H9 (cell line): ENCODE data around the gene CPXM1. TPM values are rescaled to one million over a fixed set of nuclear protein-coding genes. Genes with fewer than 3 reads are reported as not detected.

ENCODE experiments used
- DNase-seq: peaks from one replicate; pipeline ENCODE4 v3.0.0-alpha.2; 2017
- H2AFZ ChIP-seq: one replicate; pipeline ENCODE4 v1.6.1; 2013; ENCODE audit warnings: mild to moderate bottlenecking, low read length, control low read depth, moderate library complexity
- H2AK5ac ChIP-seq: 2 replicates; pipeline ENCODE4 v1.6.1; 2013; ENCODE audit warnings: low read length, control low read depth, mixed read lengths; ENCODE audit not compliant: insufficient read length
- H2BK120ac ChIP-seq: one replicate; pipeline ENCODE4 v1.6.1; 2013; ENCODE audit warnings: low read depth, mild to moderate bottlenecking, low read length, control low read depth, inconsistent platforms; ENCODE audit not compliant: poor library complexity, severe bottlenecking
- H2BK12ac ChIP-seq: 2 replicates; pipeline ENCODE4 v1.6.1; 2013; ENCODE audit warnings: low read length, control low read depth, mixed read lengths, low read depth; ENCODE audit not compliant: insufficient read length
- H2BK15ac ChIP-seq: 2 replicates; pipeline ENCODE4 v1.6.1; 2013; ENCODE audit warnings: low read depth, low read length, control low read depth
- H2BK20ac ChIP-seq: one replicate; pipeline ENCODE4 v1.6.1; 2013; ENCODE audit warnings: low read depth, mild to moderate bottlenecking, low read length, control low read depth, inconsistent platforms; ENCODE audit not compliant: poor library complexity, severe bottlenecking
- H2BK5ac ChIP-seq: 2 replicates; pipeline ENCODE4 v1.6.1; 2013; ENCODE audit warnings: low read length, control low read depth, mixed read lengths; ENCODE audit not compliant: insufficient read length
- H3K14ac ChIP-seq: 2 replicates; pipeline ENCODE4 v1.6.1; 2013; ENCODE audit warnings: low read length, control low read depth; ENCODE audit not compliant: insufficient read depth
- H3K18ac ChIP-seq: 2 replicates; pipeline ENCODE4 v1.6.1; 2013; ENCODE audit warnings: low read depth, mild to moderate bottlenecking, mixed read lengths, low read length, control low read depth; ENCODE audit not compliant: insufficient read length
- H3K23ac ChIP-seq: 2 replicates; pipeline ENCODE4 v1.6.1; 2013; ENCODE audit warnings: low read length, control low read depth, mixed read lengths, low read depth; ENCODE audit not compliant: insufficient read length
- H3K23me2 ChIP-seq: 2 replicates; pipeline ENCODE4 v1.6.1; 2013; ENCODE audit warnings: low read depth, mild to moderate bottlenecking, mixed read lengths, low read length, control low read depth; ENCODE audit not compliant: insufficient read length, poor library complexity, severe bottlenecking
- H3K27ac ChIP-seq: 2 replicates; pipeline ENCODE4 v1.5.1; 2013; ENCODE audit warnings: low read length, control low read depth, mixed read lengths, low read depth; ENCODE audit not compliant: insufficient read length
- H3K27me3 ChIP-seq: 2 replicates; pipeline ENCODE4 v1.6.1; 2013; ENCODE audit warnings: low read length, control low read depth, inconsistent platforms; ENCODE audit not compliant: insufficient read depth
- H3K4ac ChIP-seq: 2 replicates; pipeline ENCODE4 v1.6.1; 2013; ENCODE audit warnings: low read depth, mild to moderate bottlenecking, control low read depth, inconsistent platforms, low read length, moderate library complexity
- H3K4me1 ChIP-seq: 2 replicates; pipeline ENCODE4 v1.6.1; 2013; ENCODE audit warnings: low read length, control low read depth, inconsistent platforms; ENCODE audit not compliant: insufficient read depth
- H3K4me2 ChIP-seq: 2 replicates; pipeline ENCODE4 v1.6.1; 2013; ENCODE audit warnings: low read length, control low read depth, mixed read lengths; ENCODE audit not compliant: insufficient read length, insufficient read depth
- H3K56ac ChIP-seq: 2 replicates; pipeline ENCODE4 v1.6.1; 2013; ENCODE audit warnings: low read depth, mild to moderate bottlenecking, mixed read lengths, low read length, control low read depth; ENCODE audit not compliant: insufficient read length
- H3K79me1 ChIP-seq: 2 replicates; pipeline ENCODE4 v1.6.1; 2013; ENCODE audit warnings: low read depth, mild to moderate bottlenecking, moderate library complexity, low read length, control low read depth, inconsistent platforms; ENCODE audit not compliant: insufficient read depth, poor library complexity, severe bottlenecking
- H3K79me2 ChIP-seq: 2 replicates; pipeline ENCODE4 v1.6.1; 2013; ENCODE audit warnings: low read length, control low read depth, inconsistent platforms; ENCODE audit not compliant: insufficient read depth
- H3K9ac ChIP-seq: 2 replicates; pipeline ENCODE4 v1.6.1; 2013; ENCODE audit warnings: low read length, control low read depth, mixed read lengths; ENCODE audit not compliant: insufficient read length; ENCODE audit errors: extremely low read depth
- H3K9me3 ChIP-seq: one replicate; pipeline ENCODE4 v1.6.1; 2013; ENCODE audit warnings: low read depth, low read length, inconsistent platforms; ENCODE audit not compliant: control insufficient read depth
- H3T11ph ChIP-seq: one replicate; pipeline ENCODE4 v1.6.1; 2013; ENCODE audit warnings: mild to moderate bottlenecking, low read length, control low read depth, inconsistent platforms
- H4K20me1 ChIP-seq: one replicate; pipeline ENCODE4 v1.6.1; 2013; ENCODE audit not compliant: control insufficient read depth, insufficient read length, insufficient read depth
- H4K5ac ChIP-seq: 2 replicates; pipeline ENCODE4 v1.6.1; 2013; ENCODE audit warnings: low read depth, mild to moderate bottlenecking, mixed read lengths, low read length, control low read depth; ENCODE audit not compliant: insufficient read length
- H4K8ac ChIP-seq: replicated peaks from 2 replicates; pipeline ENCODE4 v1.6.1; 2013; ENCODE audit warnings: low read length, control low read depth, mixed read lengths, low read depth; ENCODE audit not compliant: insufficient read length
- H4K91ac ChIP-seq: 2 replicates; pipeline ENCODE4 v1.6.1; 2013; ENCODE audit warnings: low read depth, mild to moderate bottlenecking, moderate library complexity, mixed read lengths, low read length, control low read depth; ENCODE audit not compliant: insufficient read length
- H3K27ac Mint-ChIP-seq, 3 experiments: 2 replicates in 2 of 3; 3 replicates in 1 of 3; pipeline ENCODE4 v1.8.0; 2020 to 2021; ENCODE audit warnings: mixed read lengths in 3 of 3, mild to moderate bottlenecking in 1 of 3, moderate library complexity in 1 of 3
- H3K27me3 Mint-ChIP-seq: 2 replicates; pipeline ENCODE4 v1.8.0; 2021; ENCODE audit warnings: low read depth, mild to moderate bottlenecking, moderate library complexity, mixed read lengths
- H3K36me3 Mint-ChIP-seq, 3 experiments: 2 replicates in 2 of 3; 3 replicates in 1 of 3; pipeline ENCODE4 v1.8.0; 2020 to 2021; ENCODE audit warnings: low read depth in 3 of 3, mixed read lengths in 3 of 3; ENCODE audit not compliant: insufficient read depth in 1 of 3
- H3K4me1 Mint-ChIP-seq, 2 experiments: 2 replicates each; pipeline ENCODE4 v1.8.0; 2020; ENCODE audit warnings: mixed read lengths in 2 of 2
- H3K4me3 Mint-ChIP-seq, 2 experiments: 2 replicates in 1 of 2; 3 replicates in 1 of 2; pipeline ENCODE4 v1.8.0; 2020 to 2021; ENCODE audit warnings: mild to moderate bottlenecking in 2 of 2, mixed read lengths in 2 of 2, moderate library complexity in 1 of 2
- H3K9me3 Mint-ChIP-seq, 2 experiments: 2 replicates in 1 of 2; 3 replicates in 1 of 2; pipeline ENCODE4 v1.8.0; 2020; ENCODE audit warnings: mild to moderate bottlenecking in 2 of 2, mixed read lengths in 2 of 2, moderate library complexity in 1 of 2
- CTCF ChIP-seq: fragments of 200-600 bp; sonication (generic); conservative IDR thresholded peaks from 3 replicates; pipeline ENCODE4 v1.8.0; 2021; ENCODE audit warnings: antibody characterized with exemption, mild to moderate bottlenecking
- WGBS: extraction: QIAGEN DNeasy Blood & Tissue Kit; methylation state at CpG from one replicate; pipeline ENCODE4 v1.1.7; 2013; ENCODE audit warnings: missing lambda C conversion rate, low lambda C conversion rate, mixed read lengths; ENCODE audit not compliant: insufficient read length; ENCODE audit errors: extremely low coverage; 5-methylcytosine and 5-hydroxymethylcytosine counted together
- total RNA-seq: library from RNA; stranded (reverse); gene quantifications from 2 replicates; pipeline ENCODE4 v1.2.1, GENCODE V29; 2021

CPXM1 gene
- total RNA-seq, 1 experiment from 2014 or later: 69.0 TPM

DNA sequence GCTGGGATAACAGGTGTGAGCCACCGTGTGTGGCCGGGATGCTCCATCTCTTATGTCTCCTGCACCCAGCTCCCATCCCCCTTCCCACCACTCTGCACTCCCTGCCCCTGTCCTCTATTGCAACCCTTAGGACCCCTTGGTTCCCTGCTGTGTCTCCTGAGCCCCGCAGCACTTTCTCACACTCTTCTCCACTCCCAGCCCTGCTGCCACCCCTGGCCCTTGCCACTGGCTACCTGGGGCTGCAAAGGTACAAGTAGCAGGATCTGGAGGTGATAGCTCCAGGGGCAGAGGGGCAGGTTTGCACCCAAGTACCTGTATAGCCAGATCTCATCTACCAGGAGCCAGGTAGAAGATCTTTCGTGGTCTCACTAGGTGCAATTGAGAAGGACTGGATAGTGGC is 6.6 kb upstream of the CPXM1 start:
- Histone ChIP-seq H2BK5ac (no peak overlapping the region), H2AK5ac (no peak overlapping the region), H3K56ac (no peak overlapping the region), H3K23me2 (no peaks in the 10 kb centered on the region), H3K9ac (no peak overlapping the region), H4K91ac (no peak overlapping the region), H3K4me2 (no peak overlapping the region), H3K27ac (no peak overlapping the region), H4K5ac (no peak overlapping the region), H2BK12ac (no peak overlapping the region), H3K14ac (no peak overlapping the region), H3K18ac (no peak overlapping the region), H4K8ac (no peak overlapping the region), H3K9me3 (no peaks in the 10 kb centered on the region), H2BK20ac (no peak overlapping the region), H2BK15ac (no peak overlapping the region), H4K20me1 (no peaks in the 10 kb centered on the region), H3K4ac (no peak overlapping the region), H3K27me3 (peaks cover 38% of the 10 kb centered on the region), H3K79me2 (no peaks in the 10 kb centered on the region), H2BK120ac (no peak overlapping the region), H2AFZ (no peak overlapping the region), H3K23ac (no peak overlapping the region), H3K4me1 (peaks cover 7% of the 10 kb centered on the region; the same call in 1 of the 2 replicates), H3K79me1 (no peaks in the 10 kb centered on the region), H3T11ph (no peak overlapping the region)
- H3K27me3 Mint-ChIP-seq: peaks cover 76% of the 10 kb centered on the region
- peaks cover 11 to 19% of the 10 kb centered on the region in 2 experiments for H3K4me1 Mint-ChIP-seq
- H3K4me3 Mint-ChIP-seq: no peak overlapping the region
- H3K9me3 Mint-ChIP-seq: peaks cover 3 to 7% of the 10 kb centered on the region in 2 experiments; a peak in 3 of 5 replicates
- no peak for TF ChIP-seq CTCF
- H3K36me3 Mint-ChIP-seq: no peaks in the 10 kb centered on the region; a peak in 1 of 7 replicates
- no peak overlapping the region for H3K27ac Mint-ChIP-seq
- no CpG with 5 or more reads among the region's 4 CpGs for WGBS
- no peak for DNase-seq
